ENCODE measurements around the gene PRKAG1. TPM values are rescaled to one million over a fixed set of nuclear protein-coding genes. Genes with fewer than 3 reads are reported as not detected.

Gene PRKAG1
- total RNA-seq, 1 experiment from 2014 or later = 50.7 TPM

GRCh38 chr12:49025463-49025862, 6.9 kb upstream of the PRKAG1 start:
- Histone ChIP-seq H3K27ac (ENCODE audit: low read depth, low read length, poor library complexity, severe bottlenecking) (no peak overlapping the region), H3K4me3 (ENCODE audit: low read depth, low read length, poor library complexity, severe bottlenecking) (no peak overlapping the region), H3K4me1 (ENCODE audit: insufficient read depth, low read length, poor library complexity, severe bottlenecking) (no peaks in the 10 kb centered on the region), H3K27me3 (replicated peaks; ENCODE audit: insufficient read depth, low read depth, low read length, poor library complexity) (no peaks in the 10 kb centered on the region), H3K9me3 (ENCODE audit: low read depth, low read length, poor library complexity, severe bottlenecking) (no peaks in the 10 kb centered on the region), H3K36me3 (ENCODE audit: insufficient read depth, low read length, poor library complexity, severe bottlenecking) (peaks cover 98% of the 10 kb centered on the region)
- ChIA-PET CTCF (no interaction called here), POLR2A (ENCODE audit: low non-redundant PET) (no interaction called here)
- no peak for TF ChIP-seq CTCF (conservative IDR thresholded peaks at IDR 0.05; ENCODE audit: low read depth, low read length)
- TF ChIP-seq EZH2 (IDR thresholded peaks at IDR 0.05; ENCODE audit: borderline replicate concordance, low read depth, low read length, poor library complexity, severe bottlenecking) = no peak
- no peak for DNase-seq (ENCODE audit: low spot score)
- intact Hi-C loops (cut with micrococcal nuclease; ENCODE audit: unreplicated experiment) = no loop called here
- BruUV-seq (replicated peaks) = no TSS peak

DNA sequence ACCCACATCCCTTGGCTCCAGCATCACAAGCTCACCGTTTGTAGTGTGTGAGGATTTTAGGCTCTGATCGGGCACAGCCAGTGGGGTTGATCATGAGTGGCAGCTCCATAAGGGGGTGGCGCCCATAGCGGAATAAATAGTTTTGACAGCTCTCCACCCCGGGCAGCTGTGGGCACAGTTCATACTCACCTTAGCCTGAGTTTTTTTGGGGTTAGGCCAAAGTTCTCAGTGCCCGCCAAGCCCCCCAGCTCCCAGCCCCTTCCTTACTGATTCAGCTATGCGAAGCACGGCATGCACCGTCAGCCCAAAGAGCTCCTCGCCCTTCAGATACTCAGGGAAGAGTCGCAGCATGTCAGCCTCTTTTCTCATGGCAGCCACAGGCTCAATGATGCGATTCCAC, 6.0 kb upstream of the PRKAG1 start:
- TF ChIP-seq CTCF (conservative IDR thresholded peaks at IDR 0.05; ENCODE audit: low read depth, low read length) = no peak
- TF ChIP-seq EZH2 (IDR thresholded peaks at IDR 0.05; ENCODE audit: borderline replicate concordance, low read depth, low read length, poor library complexity, severe bottlenecking) = no peak
- intact Hi-C loops (cut with micrococcal nuclease; ENCODE audit: unreplicated experiment) = no loop called here
- ChIA-PET CTCF (interaction anchor here (0.6 kb wide), 1 partner anchor 19 kb away, joined by 3 read pairs; no protein-coding TSS in a partner anchor), POLR2A (ENCODE audit: low non-redundant PET) (no interaction called here)
- no TSS peak for BruUV-seq (replicated peaks)
- H3K4me3 ChIP-seq (ENCODE audit: low read depth, low read length, poor library complexity, severe bottlenecking) = no peak overlapping the region
- H3K9me3 ChIP-seq (ENCODE audit: low read depth, low read length, poor library complexity, severe bottlenecking) = no peaks in the 10 kb centered on the region
- H3K4me1 ChIP-seq (ENCODE audit: insufficient read depth, low read length, poor library complexity, severe bottlenecking) = peaks cover 3% of the 10 kb centered on the region
- no peak overlapping the region for H3K27ac ChIP-seq (ENCODE audit: low read depth, low read length, poor library complexity, severe bottlenecking)
- no peaks in the 10 kb centered on the region for H3K27me3 ChIP-seq (replicated peaks; ENCODE audit: insufficient read depth, low read depth, low read length, poor library complexity)
- no peak for DNase-seq (ENCODE audit: low spot score)
- peaks cover 89% of the 10 kb centered on the region for H3K36me3 ChIP-seq (ENCODE audit: insufficient read depth, low read length, poor library complexity, severe bottlenecking)

DNA sequence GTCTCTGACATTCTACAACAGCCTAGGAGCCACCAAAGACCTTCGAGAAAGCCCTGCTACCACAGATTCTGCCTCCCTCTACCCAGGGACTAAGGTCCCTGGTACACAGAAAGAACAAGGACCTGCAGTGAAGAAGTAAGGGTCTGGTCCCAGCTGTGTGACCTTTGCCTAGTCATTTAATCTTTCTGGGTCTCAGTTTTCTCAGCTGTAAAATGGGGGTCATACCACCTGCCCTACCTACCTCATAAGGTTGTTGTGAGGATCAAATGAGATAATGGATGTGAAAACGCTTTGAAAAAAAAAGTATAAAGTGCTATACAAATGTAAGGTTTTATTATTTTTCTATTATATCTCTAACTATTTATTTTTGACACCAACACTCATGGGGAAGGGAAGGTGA, 5.2 kb upstream of the PRKAG1 start:
- intact Hi-C loops (cut with micrococcal nuclease; ENCODE audit: unreplicated experiment) = no loop called here
- no TSS peak for BruUV-seq (replicated peaks)
- Histone ChIP-seq H3K4me1 (ENCODE audit: insufficient read depth, low read length, poor library complexity, severe bottlenecking) (peaks cover 8% of the 10 kb centered on the region), H3K27ac (ENCODE audit: low read depth, low read length, poor library complexity, severe bottlenecking) (no peak overlapping the region), H3K36me3 (ENCODE audit: insufficient read depth, low read length, poor library complexity, severe bottlenecking) (peaks cover 82% of the 10 kb centered on the region), H3K27me3 (replicated peaks; ENCODE audit: insufficient read depth, low read depth, low read length, poor library complexity) (no peaks in the 10 kb centered on the region), H3K4me3 (ENCODE audit: low read depth, low read length, poor library complexity, severe bottlenecking) (no peak overlapping the region), H3K9me3 (ENCODE audit: low read depth, low read length, poor library complexity, severe bottlenecking) (no peaks in the 10 kb centered on the region)
- no peak for TF ChIP-seq CTCF (conservative IDR thresholded peaks at IDR 0.05; ENCODE audit: low read depth, low read length)
- no peak for TF ChIP-seq EZH2 (IDR thresholded peaks at IDR 0.05; ENCODE audit: borderline replicate concordance, low read depth, low read length, poor library complexity, severe bottlenecking)
- POLR2A ChIA-PET (ENCODE audit: low non-redundant PET) = no interaction called here
- no peak for DNase-seq (ENCODE audit: low spot score)
- CTCF ChIA-PET = no interaction called here

Measured in A673 (cell line).